ENCODE data around the gene SKAP2. TPM values are rescaled to one million over a fixed set of nuclear protein-coding genes. Genes with fewer than 3 reads are reported as not detected.

The SKAP2 gene
- total RNA-seq, 4 donors from 2014 or later, result 19.3 to 25.2 (median 21.4) TPM

GRCh38 chr7:26726051-26726450, 138.3 kb downstream of the SKAP2 start:
- H3K4me3 ChIP-seq, result no peak overlapping the region
- H3K9me3 ChIP-seq, result no peaks in the 10 kb centered on the region
- H3K36me3 ChIP-seq, result peaks cover 0 to 24% (median 0%) of the 10 kb centered on the region in 3 donors
- H3K27ac ChIP-seq, result no peak overlapping the region
- no peak for TF ChIP-seq CTCF (IDR thresholded peaks at IDR 0.05)
- TF ChIP-seq POLR2A (IDR thresholded peaks at IDR 0.05), result no peak
- intact Hi-C loops (cut with DNase I), result no loop called here
- H3K4me1 ChIP-seq, result no peaks in the 10 kb centered on the region
- no peaks in the 10 kb centered on the region for H3K27me3 ChIP-seq
- WGBS, 2 donors, result 36 to 45% methylated on average over 1 of the region's 1 CpG
- DNase-seq, result no peak

GRCh38 chr7:26724795-26725194, 139.6 kb downstream of the SKAP2 start:
- Histone ChIP-seq H3K27ac (no peak overlapping the region), H3K36me3 (peaks cover 0 to 32% (median 0%) of the 10 kb centered on the region in 3 donors), H3K4me1 (no peaks in the 10 kb centered on the region), H3K9me3 (no peaks in the 10 kb centered on the region), H3K27me3 (no peaks in the 10 kb centered on the region), H3K4me3 (no peak overlapping the region)
- no peak for DNase-seq
- TF ChIP-seq CTCF (IDR thresholded peaks at IDR 0.05) (no peak), POLR2A (IDR thresholded peaks at IDR 0.05) (no peak)
- intact Hi-C loops (cut with DNase I), result no loop called here
- WGBS, 2 donors, result 32% methylated on average over 2 of the region's 2 CpGs

- WGBS, 2 donors, result 41 to 52% methylated on average over 4 of the region's 5 CpGs
- Histone ChIP-seq H3K4me1 (no peaks in the 10 kb centered on the region), H3K9me3 (no peaks in the 10 kb centered on the region), H3K27me3 (no peaks in the 10 kb centered on the region), H3K4me3 (no peak overlapping the region), H3K27ac (no peak overlapping the region), H3K36me3 (peaks cover 0 to 34% (median 0%) of the 10 kb centered on the region in 3 donors)
- intact Hi-C loops (cut with DNase I), result no loop called here
- no peak for DNase-seq
- TF ChIP-seq POLR2A (IDR thresholded peaks at IDR 0.05), result no peak
- no peak for TF ChIP-seq CTCF (IDR thresholded peaks at IDR 0.05)
These were observed 141.3 kb downstream of the SKAP2 start for GRCh38 chr7:26723129-26723528.

- H3K36me3 ChIP-seq, result peaks cover 0 to 34% (median 0%) of the 10 kb centered on the region in 3 donors
- no peak overlapping the region for H3K27ac ChIP-seq
- no peaks in the 10 kb centered on the region for H3K27me3 ChIP-seq
- intact Hi-C loops (cut with DNase I), result no loop called here
- H3K4me1 ChIP-seq, result no peaks in the 10 kb centered on the region
- no peak overlapping the region for H3K4me3 ChIP-seq
- TF ChIP-seq CTCF (IDR thresholded peaks at IDR 0.05), result no peak
- no peak for TF ChIP-seq POLR2A (IDR thresholded peaks at IDR 0.05)
- H3K9me3 ChIP-seq, result no peaks in the 10 kb centered on the region
- DNase-seq, result no peak
These were observed 142.9 kb downstream of the SKAP2 start for GRCh38 chr7:26721450-26721849.

GRCh38 chr7:26718063-26718462, 146.3 kb downstream of the SKAP2 start:
- Histone ChIP-seq H3K9me3 (no peaks in the 10 kb centered on the region), H3K4me3 (no peak overlapping the region), H3K27me3 (no peaks in the 10 kb centered on the region), H3K36me3 (peaks cover 0 to 11% (median 0%) of the 10 kb centered on the region in 3 donors), H3K27ac (no peak overlapping the region), H3K4me1 (no peaks in the 10 kb centered on the region)
- no peak for TF ChIP-seq POLR2A (IDR thresholded peaks at IDR 0.05)
- WGBS, 2 donors, result 83 to 97% methylated on average over 1 of the region's 1 CpG
- intact Hi-C loops (cut with DNase I), result no loop called here
- DNase-seq, result no peak

- Histone ChIP-seq H3K27me3 (no peaks in the 10 kb centered on the region), H3K27ac (no peak overlapping the region), H3K4me1 (peaks cover 0 to 4% (median 0%) of the 10 kb centered on the region in 3 donors), H3K4me3 (no peak overlapping the region), H3K9me3 (no peaks in the 10 kb centered on the region), H3K36me3 (no peaks in the 10 kb centered on the region)
- WGBS, 2 donors, result 74 to 84% methylated on average over 3 of the region's 3 CpGs
- intact Hi-C loops (cut with DNase I), result no loop called here
- TF ChIP-seq CTCF (IDR thresholded peaks at IDR 0.05) (no peak), POLR2A (IDR thresholded peaks at IDR 0.05) (no peak)
- no peak for DNase-seq
These were observed 150.0 kb downstream of the SKAP2 start for GRCh38 chr7:26714438-26714837.
